Fibroblast of lung (primary cell): ENCODE results near the gene MOCOS. TPM values are rescaled to one million over a fixed set of nuclear protein-coding genes. Genes with fewer than 3 reads are reported as not detected.

Experiments used
- DNase-seq, 2 donors: peaks; one replicate each; pipeline versions ENCODE4 v3.0.0 to v3.0.0-alpha.2; 2010; ENCODE audit warnings: low read depth in 2 of 2
- H2AFZ ChIP-seq: 2 replicates; pipeline ENCODE4 v1.5.1; 2012; ENCODE audit warnings: low read length, control low read depth, inconsistent platforms
- H3K27ac ChIP-seq: 2 replicates; pipeline ENCODE4 v1.5.1; 2011; ENCODE audit warnings: low read length, control low read depth; ENCODE audit not compliant: insufficient read depth
- H3K27me3 ChIP-seq: 2 replicates; pipeline ENCODE4 v1.5.1; 2011; ENCODE audit warnings: mild to moderate bottlenecking, low read length; ENCODE audit not compliant: control insufficient read depth, insufficient read depth
- H3K36me3 ChIP-seq: 2 replicates; pipeline ENCODE4 v1.5.1; 2011; ENCODE audit warnings: low read length; ENCODE audit not compliant: control insufficient read depth, insufficient read depth
- H3K4me1 ChIP-seq: 2 replicates; pipeline ENCODE4 v1.5.1; 2011; ENCODE audit warnings: low read length; ENCODE audit not compliant: control insufficient read depth, insufficient read depth; ENCODE audit errors: extremely low read depth
- H3K4me2 ChIP-seq: 2 replicates; pipeline ENCODE4 v1.5.1; 2011; ENCODE audit warnings: low read length, control low read depth; ENCODE audit not compliant: insufficient read depth; ENCODE audit errors: extremely low read depth
- H3K4me3 ChIP-seq, 4 experiments: fragments of 200-600 bp in 1 of 4; sonication (generic) in 1 of 4; replicated peaks in 1 of 4; 2 replicates each; pipeline ENCODE4 v1.5.1; 2011 to 2016; ENCODE audit warnings: low read length in 4 of 4, low read depth in 3 of 4, mild to moderate bottlenecking in 3 of 4, control low read depth in 2 of 4, inconsistent platforms in 1 of 4, mixed read lengths in 1 of 4; ENCODE audit not compliant: insufficient read depth in 1 of 4; ENCODE audit errors: control extremely low read depth in 1 of 4
- H3K79me2 ChIP-seq: 2 replicates; pipeline ENCODE4 v1.5.1; 2012; ENCODE audit warnings: mild to moderate bottlenecking, low read length, inconsistent platforms; ENCODE audit not compliant: control insufficient read depth, insufficient read depth
- H3K9ac ChIP-seq: 2 replicates; pipeline ENCODE4 v1.5.1; 2011; ENCODE audit warnings: mild to moderate bottlenecking, low read length, control low read depth; ENCODE audit not compliant: insufficient read depth
- H3K9me3 ChIP-seq: 2 replicates; pipeline ENCODE4 v1.5.1; 2012; ENCODE audit warnings: low read depth, low read length; ENCODE audit not compliant: control insufficient read depth, insufficient read depth
- H4K20me1 ChIP-seq: 2 replicates; pipeline ENCODE4 v1.5.1; 2011; ENCODE audit warnings: low read length; ENCODE audit not compliant: control insufficient read depth, insufficient read depth; ENCODE audit errors: extremely low read depth
- EZH2 ChIP-seq: IDR thresholded peaks from 2 replicates; pipeline ENCODE4 v1.5.1; 2012; ENCODE audit warnings: low read length, control low read depth, mild to moderate bottlenecking; ENCODE audit errors: missing control alignments
- polyA plus RNA-seq, 2 donors: library from polyadenylated mRNA; depleted of rRNA in 1 of 2; stranded (reverse) in 1 of 2; unstranded in 1 of 2; fragments of >200 nt; gene quantifications; 2 replicates each; pipeline ENCODE4 v1.2.1, GENCODE V29; 2011 to 2012; ENCODE audit warnings: missing spikeins in 1 of 2
- total RNA-seq: library from RNA; depleted of rRNA; stranded (reverse); fragments of >200 nt; gene quantifications from 2 replicates; pipeline ENCODE4 v1.2.1, GENCODE V29; 2014
- TF ChIP-seq, protein P1 (sequence below), 2 donors: IDR thresholded peaks in 1 of 2; conservative IDR thresholded peaks in 1 of 2; 1 replicate in 1 of 2; 2 replicates in 1 of 2; pipeline ENCODE4 v1.5.1; 2011 to 2012; ENCODE audit warnings: low read length in 2 of 2, control low read depth in 1 of 2, inconsistent platforms in 1 of 2, low read depth in 1 of 2, mild to moderate bottlenecking in 1 of 2

MOCOS gene
- total and polyA plus RNA-seq, 2 donors (not counting 1 experiment from before 2014, with no cell fraction given), result 2.0 to 13.9 TPM

- H3K9ac ChIP-seq, result no peak overlapping the region
- DNase-seq, result peak in 1 of 2 donors; percentile 66
- no peak overlapping the region for H3K4me3 ChIP-seq
- H3K36me3 ChIP-seq, result no peaks in the 10 kb centered on the region
- peaks cover 2% of the 10 kb centered on the region for H3K4me1 ChIP-seq
- H4K20me1 ChIP-seq, result no peaks in the 10 kb centered on the region
- no peak overlapping the region for H2AFZ ChIP-seq
- H3K27ac ChIP-seq, result no peak overlapping the region
- no peaks in the 10 kb centered on the region for H3K9me3 ChIP-seq
- H3K4me2 ChIP-seq, result no peak overlapping the region
- peaks cover 2% of the 10 kb centered on the region for H3K27me3 ChIP-seq
- H3K79me2 ChIP-seq, result no peaks in the 10 kb centered on the region
- TF ChIP-seq, protein P1, sequence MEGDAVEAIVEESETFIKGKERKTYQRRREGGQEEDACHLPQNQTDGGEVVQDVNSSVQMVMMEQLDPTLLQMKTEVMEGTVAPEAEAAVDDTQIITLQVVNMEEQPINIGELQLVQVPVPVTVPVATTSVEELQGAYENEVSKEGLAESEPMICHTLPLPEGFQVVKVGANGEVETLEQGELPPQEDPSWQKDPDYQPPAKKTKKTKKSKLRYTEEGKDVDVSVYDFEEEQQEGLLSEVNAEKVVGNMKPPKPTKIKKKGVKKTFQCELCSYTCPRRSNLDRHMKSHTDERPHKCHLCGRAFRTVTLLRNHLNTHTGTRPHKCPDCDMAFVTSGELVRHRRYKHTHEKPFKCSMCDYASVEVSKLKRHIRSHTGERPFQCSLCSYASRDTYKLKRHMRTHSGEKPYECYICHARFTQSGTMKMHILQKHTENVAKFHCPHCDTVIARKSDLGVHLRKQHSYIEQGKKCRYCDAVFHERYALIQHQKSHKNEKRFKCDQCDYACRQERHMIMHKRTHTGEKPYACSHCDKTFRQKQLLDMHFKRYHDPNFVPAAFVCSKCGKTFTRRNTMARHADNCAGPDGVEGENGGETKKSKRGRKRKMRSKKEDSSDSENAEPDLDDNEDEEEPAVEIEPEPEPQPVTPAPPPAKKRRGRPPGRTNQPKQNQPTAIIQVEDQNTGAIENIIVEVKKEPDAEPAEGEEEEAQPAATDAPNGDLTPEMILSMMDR (conservative IDR thresholded peaks at IDR 0.05 in 1 of 2, IDR thresholded peaks at IDR 0.05 in 1 of 2; ENCODE audit: low read depth in 1 of 2, low read length in 2 of 2), result no peak
- TF ChIP-seq EZH2, result no peak
These were observed 106.7 kb downstream of the MOCOS start for GRCh38 chr18:36294031-36294430.

DNA sequence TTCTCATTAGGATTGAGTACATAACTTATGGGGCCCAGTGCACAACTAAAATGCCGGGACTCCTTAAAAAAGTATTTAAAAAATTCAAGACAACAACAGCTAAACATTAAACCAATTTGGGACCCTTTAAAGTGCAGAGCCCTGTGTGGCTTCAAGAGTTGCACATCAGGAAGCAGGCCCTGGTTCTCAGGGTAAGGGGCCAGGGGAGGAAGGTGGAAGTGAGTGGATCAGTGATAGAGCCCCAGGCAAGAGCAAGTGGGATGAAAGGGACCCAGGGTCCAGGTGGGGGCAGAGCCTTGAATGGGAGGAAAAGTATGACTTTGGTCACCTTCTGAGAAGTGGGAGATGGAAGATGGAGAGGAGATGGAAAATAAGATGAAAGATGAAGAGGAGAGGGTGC lies 107.9 kb downstream of the MOCOS start:
- no peak overlapping the region for H3K27ac ChIP-seq
- peaks cover 2% of the 10 kb centered on the region for H3K27me3 ChIP-seq
- no peaks in the 10 kb centered on the region for H3K79me2 ChIP-seq
- H3K4me3 ChIP-seq, result no peak overlapping the region
- H3K9ac ChIP-seq, result no peak overlapping the region
- no peak overlapping the region for H2AFZ ChIP-seq
- no peak overlapping the region for H3K4me2 ChIP-seq
- H3K36me3 ChIP-seq, result no peaks in the 10 kb centered on the region
- H3K4me1 ChIP-seq, result peaks cover 2% of the 10 kb centered on the region
- no peaks in the 10 kb centered on the region for H4K20me1 ChIP-seq
- DNase-seq, result no peak
- no peak for TF ChIP-seq EZH2
- TF ChIP-seq, protein P1 (conservative IDR thresholded peaks at IDR 0.05 in 1 of 2, IDR thresholded peaks at IDR 0.05 in 1 of 2; ENCODE audit: low read depth in 1 of 2, low read length in 2 of 2), result no peak
- H3K9me3 ChIP-seq, result no peaks in the 10 kb centered on the region

- H3K9me3 ChIP-seq, result no peaks in the 10 kb centered on the region
- H4K20me1 ChIP-seq, result no peaks in the 10 kb centered on the region
- H3K27ac ChIP-seq, result no peak overlapping the region
- no peak overlapping the region for H3K9ac ChIP-seq
- DNase-seq, result no peak
- H3K79me2 ChIP-seq, result no peaks in the 10 kb centered on the region
- H3K36me3 ChIP-seq, result no peaks in the 10 kb centered on the region
- H3K4me2 ChIP-seq, result no peak overlapping the region
- H3K4me1 ChIP-seq, result peaks cover 2% of the 10 kb centered on the region
- TF ChIP-seq, protein P1 (conservative IDR thresholded peaks at IDR 0.05 in 1 of 2, IDR thresholded peaks at IDR 0.05 in 1 of 2; ENCODE audit: low read depth in 1 of 2, low read length in 2 of 2), result no peak
- TF ChIP-seq EZH2, result no peak
- H3K27me3 ChIP-seq, result peaks cover 2% of the 10 kb centered on the region
- no peak overlapping the region for H2AFZ ChIP-seq
- H3K4me3 ChIP-seq, result no peak overlapping the region
These were observed 108.6 kb downstream of the MOCOS start for GRCh38 chr18:36295880-36296301.
